IPS-18c (cell line): ENCODE results near the gene ASCC1.

Experiments used
- H3K4me3 ChIP-seq: 2 replicates; pipeline ENCODE4 v1.7.0; 2013; ENCODE audit warnings: low read depth, mild to moderate bottlenecking, low read length, moderate library complexity; ENCODE audit not compliant: insufficient read depth
- H3K9me3 ChIP-seq: one replicate; pipeline ENCODE4 v1.6.1; 2013; ENCODE audit warnings: mild to moderate bottlenecking, low read length, moderate library complexity; ENCODE audit not compliant: control insufficient read depth, insufficient read depth

Gene ASCC1

GRCh38 chr10:72074574-72075375, 141.3 kb downstream of the ASCC1 start:
- Histone ChIP-seq H3K4me3 (no peak overlapping the region), H3K9me3 (no peaks in the 10 kb centered on the region)

GRCh38 chr10:72073708-72074573, 142.1 kb downstream of the ASCC1 start:
- Histone ChIP-seq H3K9me3 (no peaks in the 10 kb centered on the region), H3K4me3 (no peak overlapping the region)

GRCh38 chr10:72072639-72073038, 143.4 kb downstream of the ASCC1 start:
- Histone ChIP-seq H3K9me3 (no peaks in the 10 kb centered on the region), H3K4me3 (no peak overlapping the region)

- no peaks in the 10 kb centered on the region for H3K9me3 ChIP-seq
- no peak overlapping the region for H3K4me3 ChIP-seq
Measured at GRCh38 chr10:72072046-72072445, 144.0 kb downstream of the ASCC1 start.

GRCh38 chr10:72069751-72070526, 146.1 kb downstream of the ASCC1 start:
- Histone ChIP-seq H3K9me3 (no peaks in the 10 kb centered on the region), H3K4me3 (no peak overlapping the region)

- Histone ChIP-seq H3K9me3 (no peaks in the 10 kb centered on the region), H3K4me3 (no peak overlapping the region)
Measured at GRCh38 chr10:72068901-72069446, 147.1 kb downstream of the ASCC1 start.

GRCh38 chr10:72068126-72068765, 147.8 kb downstream of the ASCC1 start:
- no peaks in the 10 kb centered on the region for H3K9me3 ChIP-seq
- no peak overlapping the region for H3K4me3 ChIP-seq

- H3K9me3 ChIP-seq, result no peaks in the 10 kb centered on the region
- H3K4me3 ChIP-seq, result no peak overlapping the region
Measured at GRCh38 chr10:72067463-72068125, 148.5 kb downstream of the ASCC1 start.

GRCh38 chr10:72066318-72067284, 149.5 kb downstream of the ASCC1 start:
- Histone ChIP-seq H3K4me3 (no peak overlapping the region), H3K9me3 (no peaks in the 10 kb centered on the region)

- H3K4me3 ChIP-seq, result no peak overlapping the region
Measured at GRCh38 chr10:72065439-72066025, 150.5 kb downstream of the ASCC1 start.

GRCh38 chr10:72063703-72064391, 152.2 kb downstream of the ASCC1 start:
- no peak overlapping the region for H3K4me3 ChIP-seq
- H3K9me3 ChIP-seq, result no peaks in the 10 kb centered on the region

More at GRCh38 chr10:72065439-72066025, 150.5 kb downstream of the ASCC1 start:
- no peaks in the 10 kb centered on the region for H3K9me3 ChIP-seq

GRCh38 chr10:72062832-72063702, 153.0 kb downstream of the ASCC1 start:
- Histone ChIP-seq H3K9me3 (no peaks in the 10 kb centered on the region), H3K4me3 (no peak overlapping the region)

- Histone ChIP-seq H3K9me3 (no peaks in the 10 kb centered on the region), H3K4me3 (no peak overlapping the region)
Measured at GRCh38 chr10:72062382-72062781, 153.7 kb downstream of the ASCC1 start.

GRCh38 chr10:72061930-72062329, 154.1 kb downstream of the ASCC1 start:
- H3K9me3 ChIP-seq, result no peaks in the 10 kb centered on the region
- no peak overlapping the region for H3K4me3 ChIP-seq
